H1 (cell line): ENCODE data around the gene FOXL1. TPM values are rescaled to one million over a fixed set of nuclear protein-coding genes. Genes with fewer than 3 reads are reported as not detected.

Experiments
- CHD1 ChIP-seq: IDR thresholded peaks from 2 replicates; pipeline ENCODE4 v1.6.1; 2012; ENCODE audit warnings: low read depth, low read length, improper control_type of control experiment
- CREB1 ChIP-seq: IDR thresholded peaks from 2 replicates; pipeline ENCODE4 v1.6.1; 2012; ENCODE audit warnings: inconsistent platforms
- polyA plus RNA-seq, 7 experiments: library from polyadenylated mRNA; depleted of rRNA in 3 of 7; stranded (reverse) in 5 of 7; unstranded in 2 of 7; fragments of >200 nt in 5 of 7; fragments of 200-250 nt in 2 of 7; gene quantifications; 1 replicate in 5 of 7; 2 replicates in 1 of 7; 4 replicates in 1 of 7; pipeline versions ENCODE4 v1.2.1 to v1.2.3, GENCODE V29; 2011 to 2013; ENCODE audit warnings: missing spikeins in 2 of 7, mixed read lengths in 2 of 7
- total RNA-seq: library from RNA; stranded (reverse); fragmentation: NEBNext Ultra II Directional; extraction: Animal tissue kit (Norgen Biotek cat#: 25700); gene quantifications from 2 replicates; pipeline ENCODE4 v1.2.1, GENCODE V29; 2021

The FOXL1 gene
- total and polyA plus RNA-seq, 2 of the 8 experiments (the other 6 are each of a cell fraction or from before 2014, with no cell fraction given): 0.03 TPM; not detected in 1

GRCh38 chr16:86626284-86626683, 47.9 kb downstream of the FOXL1 start (continued):
- TF ChIP-seq CREB1: no peak
- TF ChIP-seq CHD1: no peak
